ENCODE data around the gene EFCAB11.

EFCAB11 gene

GRCh38 chr14:89956661-89957009 is 2.1 kb upstream of the EFCAB11 start:
- no peak for DNase-seq

GRCh38 chr14:89955745-89956660 is 1.5 kb upstream of the EFCAB11 start, which contains the start of gene TDP1:
TDP1 (plus strand) TSS chr14:89955927; CDS start chr14:89963115, 7,188 bp downstream.
- DNase-seq: peak; percentile 95

GRCh38 chr14:89955022-89955744 is 653 bp upstream of the EFCAB11 start:
- DNase-seq: no peak

GRCh38 chr14:89953602-89954001 is 928 bp downstream of the EFCAB11 start:
- DNase-seq: no peak

GRCh38 chr14:89952576-89952975 is 2.0 kb downstream of the EFCAB11 start:
- no peak for DNase-seq

GRCh38 chr14:89947344-89947743 is 7.2 kb downstream of the EFCAB11 start:
- no peak for DNase-seq

- DNase-seq: no peak
These were observed 12.6 kb downstream of the EFCAB11 start for GRCh38 chr14:89941830-89942377.

GRCh38 chr14:89936654-89937185 is 17.8 kb downstream of the EFCAB11 start:
- DNase-seq: no peak

- DNase-seq: peak; percentile 84
These were observed 21.5 kb downstream of the EFCAB11 start for GRCh38 chr14:89933002-89933401.

- no peak for DNase-seq
These were observed 27.2 kb downstream of the EFCAB11 start for GRCh38 chr14:89927186-89927865.

GRCh38 chr14:89926694-89927093 is 27.8 kb downstream of the EFCAB11 start:
- no peak for DNase-seq

GRCh38 chr14:89924268-89924667 is 30.3 kb downstream of the EFCAB11 start:
- DNase-seq: no peak

GRCh38 chr14:89922031-89922907 is 32.3 kb downstream of the EFCAB11 start:
- DNase-seq: no peak

GRCh38 chr14:89921346-89921745 is 33.2 kb downstream of the EFCAB11 start:
- no peak for DNase-seq

- no peak for DNase-seq
These were observed 34.5 kb downstream of the EFCAB11 start for GRCh38 chr14:89920056-89920455.

GRCh38 chr14:89918721-89919120 is 35.8 kb downstream of the EFCAB11 start:
- no peak for DNase-seq

- peak; percentile 52 for DNase-seq
These were observed 39.2 kb downstream of the EFCAB11 start for GRCh38 chr14:89915114-89915878.

- DNase-seq: peak; percentile 37
These were observed 41.8 kb downstream of the EFCAB11 start for GRCh38 chr14:89912667-89913211.

- no peak for DNase-seq
These were observed 42.3 kb downstream of the EFCAB11 start for GRCh38 chr14:89912221-89912620.

Measured in COR-L47 (cell line).